T-cell (primary cell): ENCODE measurements around the gene MRPL14. TPM values are rescaled to one million over a fixed set of nuclear protein-coding genes. Genes with fewer than 3 reads are reported as not detected.
"Not testable (repeated sequence)": the region's sequence is repeated elsewhere in the genome, so short reads cannot be mapped to it uniquely, and the experiment has no call there.

ENCODE experiments used
- ATAC-seq, 4 experiments: fragments of 200-7000 bp in 3 of 4; fragments of 150-1000 bp in 1 of 4; cut with Tn5 transposase; replicated peaks in 1 of 4; 1 replicate in 3 of 4; 2 replicates in 1 of 4; pipeline ENCODE4 v1.10.0; 2021; ENCODE audit warnings: moderate library complexity in 3 of 4, mild to moderate bottlenecking in 2 of 4, moderate number of reproducible peaks in 1 of 4
- CTCF ChIA-PET, 2 donors: fragments of 300-600 bp; sonication (Branson Sonifier 250); formaldehyde crosslinking; loops; one replicate each; lab custom pipeline; 2022; ENCODE audit warnings: antibody characterized with exemption in 2 of 2; lab: Charles Lee
- POLR2A ChIA-PET, 2 donors: fragments of 300-600 bp; sonication (Branson Sonifier 250); formaldehyde crosslinking; loops; one replicate each; lab custom pipeline; 2022; ENCODE audit warnings: antibody characterized with exemption in 2 of 2; lab: Charles Lee
- DNase-seq, 35 experiments: peaks; one replicate each; pipeline versions ENCODE4 v3.0.0 to v3.0.0-alpha.2; 2013 to 2023
- H3K27ac ChIP-seq: one replicate; pipeline ENCODE4 v1.5.1; 2013; ENCODE audit warnings: low read length
- H3K27me3 ChIP-seq, 2 experiments: replicated peaks in 1 of 2; 1 replicate in 1 of 2; 2 replicates in 1 of 2; pipeline versions ENCODE4 v1.6.1 to v1.7.0; 2013; ENCODE audit warnings: low read length in 1 of 2, mixed read lengths in 1 of 2; ENCODE audit not compliant: control insufficient read depth in 2 of 2, insufficient read depth in 2 of 2; ENCODE audit errors: extremely low read depth in 1 of 2
- H3K36me3 ChIP-seq, 2 donors: 1 replicate in 1 of 2; 2 replicates in 1 of 2; pipeline versions ENCODE4 v1.6.1 to v1.7.0; 2013; ENCODE audit warnings: low read length in 1 of 2; ENCODE audit not compliant: control insufficient read depth in 2 of 2, insufficient read depth in 1 of 2; ENCODE audit errors: extremely low read depth in 1 of 2
- H3K4me1 ChIP-seq, 2 experiments: 1 replicate in 1 of 2; 2 replicates in 1 of 2; pipeline versions ENCODE4 v1.6.1 to v1.7.0; 2013; ENCODE audit warnings: low read length in 2 of 2, mixed read lengths in 1 of 2; ENCODE audit not compliant: insufficient read depth in 2 of 2, control insufficient read depth in 1 of 2; ENCODE audit errors: extremely low read depth in 1 of 2
- H3K4me3 ChIP-seq, 2 donors: 1 replicate in 1 of 2; 2 replicates in 1 of 2; pipeline versions ENCODE4 v1.5.1 to v1.7.0; 2013; ENCODE audit warnings: mild to moderate bottlenecking in 2 of 2, low read length in 1 of 2, moderate library complexity in 1 of 2; ENCODE audit not compliant: control insufficient read depth in 1 of 2; ENCODE audit errors: extremely low read depth in 1 of 2
- H3K9me3 ChIP-seq: 2 replicates; pipeline ENCODE4 v1.7.0; 2013
- H3K27ac Mint-ChIP-seq, 2 donors: one replicate each; pipeline ENCODE4 v1.8.0; 2020 to 2021; ENCODE audit warnings: mild to moderate bottlenecking in 2 of 2, mixed read lengths in 2 of 2
- H3K27me3 Mint-ChIP-seq, 2 donors: one replicate each; pipeline ENCODE4 v1.8.0; 2021 to 2022; ENCODE audit warnings: mixed read lengths in 2 of 2
- H3K36me3 Mint-ChIP-seq: one replicate; pipeline ENCODE4 v1.8.0; 2021; ENCODE audit warnings: mixed read lengths
- H3K4me1 Mint-ChIP-seq, 3 donors: one replicate each; pipeline ENCODE4 v1.8.0; 2020 to 2022; ENCODE audit warnings: mixed read lengths in 3 of 3, mild to moderate bottlenecking in 1 of 3
- H3K4me3 Mint-ChIP-seq, 3 donors: one replicate each; pipeline ENCODE4 v1.8.0; 2020 to 2022; ENCODE audit warnings: mild to moderate bottlenecking in 3 of 3, mixed read lengths in 3 of 3, moderate library complexity in 3 of 3
- H3K9me3 Mint-ChIP-seq, 3 donors: one replicate each; pipeline ENCODE4 v1.8.0; 2020 to 2022; ENCODE audit warnings: mixed read lengths in 3 of 3
- WGBS: methylation state at CpG from one replicate; pipeline ENCODE4 v1.1.5; 2013; ENCODE audit warnings: missing lambda C conversion rate; ENCODE audit not compliant: insufficient coverage; 5-methylcytosine and 5-hydroxymethylcytosine counted together
- total RNA-seq, 35 experiments: library from RNA in 6 of 35; stranded (reverse) in 6 of 35; fragments of 120-200 nt in 1 of 35; gene quantifications; one replicate each; pipeline versions ENCODE4 v1.2.1 to v1.2.4 and lab custom pipeline; 2013 to 2026

Gene MRPL14
- total RNA-seq, 5 donors from 2014 or later (not counting 1 experiment from before 2014, with no cell fraction given), result 12.0 to 24.2 (median 22.3) TPM

DNA sequence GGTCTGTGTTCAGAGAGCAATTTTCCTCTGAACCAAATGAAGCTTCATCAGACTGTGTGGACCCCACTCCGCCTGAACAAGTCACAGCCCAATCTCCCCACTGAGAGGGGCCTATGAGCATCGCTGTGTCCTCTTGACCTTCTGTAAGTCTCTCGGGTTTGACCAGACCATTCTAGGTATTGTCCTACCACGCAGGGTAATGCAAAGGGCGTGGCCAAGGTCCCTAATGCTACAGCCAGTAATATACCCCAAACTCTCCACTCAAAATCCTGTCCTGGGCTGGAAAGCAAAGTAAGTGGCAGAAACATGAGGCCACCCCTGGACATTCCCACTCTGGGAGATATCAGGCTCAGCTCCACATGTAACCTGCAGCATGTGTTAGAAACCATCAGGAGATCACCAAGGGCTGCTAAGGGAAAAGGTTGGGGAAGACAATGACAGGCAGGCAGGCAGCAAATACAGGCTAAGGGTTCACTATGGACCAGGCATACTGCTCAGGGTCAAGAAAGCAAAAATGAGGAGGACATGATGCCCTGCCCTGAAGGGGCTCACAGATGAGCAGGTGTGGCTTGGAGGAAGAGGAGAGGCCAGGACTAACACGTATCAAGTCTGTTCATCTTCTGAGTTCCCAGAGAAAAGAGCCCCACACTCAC lies 33.4 kb downstream of the MRPL14 start:
- Histone ChIP-seq H3K4me1 (no peaks in the 10 kb centered on the region), H3K4me3 (no peak overlapping the region), H3K27me3 (no peaks in the 10 kb centered on the region), H3K36me3 (peaks cover 2 to 7% of the 10 kb centered on the region in 2 donors), H3K9me3 (no peaks in the 10 kb centered on the region), H3K27ac (no peak overlapping the region)
- ChIA-PET CTCF (interaction anchor here (0.6 to 0.8 kb wide), 4 partner anchors 37 to 526 kb away, joined by 3 to 7 read pairs (median 5); no protein-coding TSS in a partner anchor), POLR2A (no interaction called here)
- H3K4me1 Mint-ChIP-seq, result peaks cover 0 to 7% (median 3%) of the 10 kb centered on the region in 3 donors
- H3K4me3 Mint-ChIP-seq, result no peak overlapping the region
- DNase-seq (no peak), ATAC-seq (no peak)
- no peaks in the 10 kb centered on the region for H3K9me3 Mint-ChIP-seq
- H3K27me3 Mint-ChIP-seq, result no peaks in the 10 kb centered on the region
- 91% methylated on average over 4 of the region's 6 CpGs for WGBS
- H3K36me3 Mint-ChIP-seq, result peaks cover 11% of the 10 kb centered on the region
- no peak overlapping the region for H3K27ac Mint-ChIP-seq

GRCh38 chr6:44093066-44093465 lies 34.2 kb downstream of the MRPL14 start:
- Mint-ChIP-seq H3K4me3 (no peak overlapping the region), H3K9me3 (no peaks in the 10 kb centered on the region), H3K36me3 (peaks cover 11% of the 10 kb centered on the region), H3K4me1 (peaks cover 0 to 7% (median 3%) of the 10 kb centered on the region in 3 donors), H3K27ac (no peak overlapping the region), H3K27me3 (no peaks in the 10 kb centered on the region)
- Histone ChIP-seq H3K4me1 (no peaks in the 10 kb centered on the region), H3K4me3 (no peak overlapping the region), H3K9me3 (no peaks in the 10 kb centered on the region), H3K36me3 (peaks cover 2 to 7% of the 10 kb centered on the region in 2 donors), H3K27me3 (no peaks in the 10 kb centered on the region), H3K27ac (no peak overlapping the region)
- DNase-seq, result no peak
- CTCF ChIA-PET, result interaction anchor here in 1 of 2 donors (0.7 kb wide), 1 partner anchor 38 kb away, joined by 7 read pairs; no protein-coding TSS in a partner anchor
- POLR2A ChIA-PET, result no interaction called here
- ATAC-seq, result no peak
- WGBS, result no CpG with 5 or more reads among the region's 5 CpGs

GRCh38 chr6:44091981-44092884 lies 35.0 kb downstream of the MRPL14 start:
- no peaks in the 10 kb centered on the region for H3K9me3 Mint-ChIP-seq
- DNase-seq, result no peak
- ChIA-PET POLR2A (no interaction called here), CTCF (no interaction called here)
- Histone ChIP-seq H3K9me3 (no peaks in the 10 kb centered on the region), H3K4me1 (no peaks in the 10 kb centered on the region), H3K27me3 (peaks cover 0 to 2% of the 10 kb centered on the region in 2 experiments), H3K4me3 (no peak overlapping the region), H3K27ac (no peak overlapping the region), H3K36me3 (peaks cover 2 to 7% of the 10 kb centered on the region in 2 donors)
- H3K27me3 Mint-ChIP-seq, result no peaks in the 10 kb centered on the region
- H3K4me1 Mint-ChIP-seq, result peaks cover 0 to 7% (median 3%) of the 10 kb centered on the region in 3 donors
- H3K4me3 Mint-ChIP-seq, result no peak overlapping the region
- peaks cover 11% of the 10 kb centered on the region for H3K36me3 Mint-ChIP-seq
- 100% methylated on average over 3 of the region's 7 CpGs for WGBS
- ATAC-seq, result no peak
- no peak overlapping the region for H3K27ac Mint-ChIP-seq

DNA sequence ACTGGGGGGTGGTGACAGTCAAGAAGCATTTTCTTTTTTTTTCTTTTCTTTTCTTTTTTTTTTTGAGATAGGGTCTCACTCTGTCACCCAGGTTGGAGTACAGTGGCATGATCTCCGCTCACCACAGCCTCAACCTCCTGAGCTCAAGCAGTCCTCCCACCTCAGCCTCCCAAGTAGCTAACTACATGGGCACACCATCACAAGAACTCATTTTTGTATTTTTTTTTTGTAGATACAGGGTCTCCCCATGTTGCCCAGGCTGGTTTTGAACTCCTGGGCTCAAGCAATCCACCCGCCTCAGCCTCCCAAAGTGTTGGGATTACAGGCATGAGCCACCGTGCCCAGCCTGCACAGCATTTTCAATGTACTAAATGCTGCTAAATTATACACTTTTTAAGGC lies 35.9 kb downstream of the MRPL14 start:
- DNase-seq, POLR2A ChIA-PET: not testable (repeated sequence)

GRCh38 chr6:44090465-44090864 lies 36.8 kb downstream of the MRPL14 start:
- Mint-ChIP-seq H3K27me3 (no peaks in the 10 kb centered on the region), H3K9me3 (no peaks in the 10 kb centered on the region), H3K4me1 (no peaks in the 10 kb centered on the region), H3K27ac (no peak overlapping the region), H3K4me3 (no peak overlapping the region), H3K36me3 (peaks cover 11% of the 10 kb centered on the region)
- H3K4me3 ChIP-seq, result no peak overlapping the region
- H3K27ac ChIP-seq, result no peak overlapping the region
- peaks cover 0 to 2% of the 10 kb centered on the region in 2 experiments for H3K27me3 ChIP-seq
- H3K9me3 ChIP-seq, result no peaks in the 10 kb centered on the region
- peaks cover 2 to 7% of the 10 kb centered on the region in 2 donors for H3K36me3 ChIP-seq
- ATAC-seq, result no peak
- ChIA-PET CTCF (interaction anchor here in 1 of 2 donors (0.5 to 1.7 kb wide), 2 partner anchors 11 to 453 kb away, joined by 4 read pairs; no protein-coding TSS in a partner anchor), POLR2A (no interaction called here)
- WGBS, result 100% methylated on average over 3 of the region's 5 CpGs
- no peak for DNase-seq
- H3K4me1 ChIP-seq, result no peaks in the 10 kb centered on the region

More for the DNA sequence above, 35.9 kb downstream of the MRPL14 start:
- H3K9me3 Mint-ChIP-seq, H3K36me3 ChIP-seq, ATAC-seq, H3K4me3 Mint-ChIP-seq, H3K27me3 ChIP-seq, H3K27ac ChIP-seq, H3K9me3 ChIP-seq, H3K27ac Mint-ChIP-seq, H3K4me1 ChIP-seq, CTCF ChIA-PET, H3K27me3 Mint-ChIP-seq, H3K4me3 ChIP-seq, H3K4me1 Mint-ChIP-seq: not testable (repeated sequence)
- WGBS, result 100% methylated on average over 2 of the region's 3 CpGs
- peaks cover 11% of the 10 kb centered on the region for H3K36me3 Mint-ChIP-seq

- Histone ChIP-seq H3K27ac (no peak overlapping the region), H3K36me3 (peaks cover 0 to 3% of the 10 kb centered on the region in 2 donors), H3K27me3 (peaks cover 0 to 2% of the 10 kb centered on the region in 2 experiments), H3K4me3 (no peak overlapping the region), H3K9me3 (no peaks in the 10 kb centered on the region), H3K4me1 (no peaks in the 10 kb centered on the region)
- ChIA-PET CTCF (interaction anchor here in 1 of 2 donors (1.7 kb wide), 1 partner anchor 10 kb away, joined by 4 read pairs; no protein-coding TSS in a partner anchor), POLR2A (no interaction called here)
- ATAC-seq, result no peak
- Mint-ChIP-seq H3K9me3 (no peaks in the 10 kb centered on the region), H3K27me3 (no peaks in the 10 kb centered on the region), H3K4me1 (no peaks in the 10 kb centered on the region), H3K4me3 (no peak overlapping the region), H3K27ac (no peak overlapping the region), H3K36me3 (no peaks in the 10 kb centered on the region)
- DNase-seq, result no peak
- 94% methylated on average over 10 of the region's 11 CpGs for WGBS
These were observed 38.2 kb downstream of the MRPL14 start for GRCh38 chr6:44088827-44089590.
